GM18909 (cell line): Measurements from ENCODE around the gene CD207.

Experiments
- ATAC-seq: cut with Tn5 transposase; IDR thresholded peaks from one replicate; pipeline ENCODE4 v1.9.1; 2021; ENCODE audit warnings: mild to moderate bottlenecking; ENCODE audit not compliant: unreplicated experiment, poor library complexity

The CD207 gene

GRCh38 chr2:70797506-70797905, 38.1 kb downstream of the CD207 start:
- no peak for ATAC-seq

DNA sequence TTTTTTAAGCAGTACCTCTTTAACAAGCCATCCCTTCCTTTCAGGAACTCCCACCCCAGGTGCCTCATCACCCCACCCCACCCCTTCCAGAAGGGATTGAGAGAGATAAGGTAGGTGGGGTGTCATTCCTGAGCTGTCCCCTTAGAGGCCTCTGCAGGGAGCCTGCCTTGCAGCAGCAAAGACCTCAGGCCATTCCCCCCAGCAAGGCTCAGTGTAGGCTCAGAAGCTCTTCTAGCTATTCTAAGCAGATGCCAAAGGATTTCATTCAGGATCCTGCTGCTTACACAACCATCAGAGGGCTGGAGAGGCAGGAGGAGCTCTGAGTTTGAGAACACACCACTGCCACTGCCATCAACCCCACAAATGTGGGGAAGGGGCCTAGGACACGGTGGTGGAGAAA, 39.4 kb downstream of the CD207 start:
- no peak for ATAC-seq

DNA sequence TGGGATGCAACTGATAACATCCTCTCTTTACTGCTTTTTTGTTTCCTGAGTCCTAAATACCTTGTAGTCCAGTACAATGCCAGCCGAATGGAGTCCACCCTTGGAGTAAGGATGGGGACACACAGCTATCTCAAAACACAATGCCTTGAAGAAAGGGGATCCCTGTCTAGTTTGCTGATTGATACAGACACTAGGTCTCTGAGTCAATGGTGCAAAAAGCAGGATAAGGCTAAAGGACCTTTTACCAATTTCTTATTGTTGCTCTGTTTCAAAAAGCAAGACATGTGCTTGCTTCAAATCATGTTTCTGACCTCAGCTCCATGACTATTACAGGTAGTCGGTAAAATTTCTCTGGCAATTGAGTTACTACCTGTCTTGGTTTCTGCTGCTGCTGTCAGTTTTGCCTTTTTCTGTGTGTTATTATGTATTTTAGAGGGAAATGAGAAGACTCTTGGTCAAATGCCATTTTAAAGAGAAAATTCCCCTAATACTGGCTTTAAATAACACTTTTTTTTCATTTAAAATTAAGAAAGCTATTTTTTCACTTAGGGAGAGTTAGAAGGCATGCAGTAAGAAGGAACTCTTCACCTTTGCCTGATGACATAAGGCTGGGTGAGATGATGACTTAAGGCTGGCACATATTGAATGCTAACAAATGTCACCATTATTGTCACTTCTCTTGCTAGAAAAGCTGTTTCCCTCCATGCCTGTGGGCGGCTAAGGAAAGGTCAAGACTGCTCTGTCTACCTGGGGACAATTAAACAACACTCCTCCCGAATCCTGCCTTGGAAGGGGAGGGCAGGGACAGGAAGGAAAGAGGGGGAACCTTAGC, 40.2 kb downstream of the CD207 start:
- no peak for ATAC-seq

DNA sequence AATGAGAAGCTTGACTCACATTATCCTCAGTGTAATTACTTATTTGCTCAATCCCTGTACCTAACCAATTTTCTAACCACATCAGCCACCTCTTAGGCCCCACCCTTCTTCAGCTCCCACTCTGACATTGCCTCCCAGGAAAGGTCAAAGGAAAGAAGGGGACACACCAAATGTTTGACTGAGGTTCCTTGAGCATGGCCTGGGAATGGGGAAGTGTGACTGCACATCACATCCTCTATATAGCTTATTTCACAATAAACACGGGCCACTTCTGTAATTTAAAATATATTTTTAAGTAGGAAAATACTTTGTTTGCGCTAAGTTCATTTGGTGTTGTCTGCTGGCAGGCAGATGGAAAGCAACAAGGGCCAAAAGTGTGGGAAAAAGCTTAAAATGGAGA, 42.2 kb downstream of the CD207 start:
- ATAC-seq: no peak

DNA sequence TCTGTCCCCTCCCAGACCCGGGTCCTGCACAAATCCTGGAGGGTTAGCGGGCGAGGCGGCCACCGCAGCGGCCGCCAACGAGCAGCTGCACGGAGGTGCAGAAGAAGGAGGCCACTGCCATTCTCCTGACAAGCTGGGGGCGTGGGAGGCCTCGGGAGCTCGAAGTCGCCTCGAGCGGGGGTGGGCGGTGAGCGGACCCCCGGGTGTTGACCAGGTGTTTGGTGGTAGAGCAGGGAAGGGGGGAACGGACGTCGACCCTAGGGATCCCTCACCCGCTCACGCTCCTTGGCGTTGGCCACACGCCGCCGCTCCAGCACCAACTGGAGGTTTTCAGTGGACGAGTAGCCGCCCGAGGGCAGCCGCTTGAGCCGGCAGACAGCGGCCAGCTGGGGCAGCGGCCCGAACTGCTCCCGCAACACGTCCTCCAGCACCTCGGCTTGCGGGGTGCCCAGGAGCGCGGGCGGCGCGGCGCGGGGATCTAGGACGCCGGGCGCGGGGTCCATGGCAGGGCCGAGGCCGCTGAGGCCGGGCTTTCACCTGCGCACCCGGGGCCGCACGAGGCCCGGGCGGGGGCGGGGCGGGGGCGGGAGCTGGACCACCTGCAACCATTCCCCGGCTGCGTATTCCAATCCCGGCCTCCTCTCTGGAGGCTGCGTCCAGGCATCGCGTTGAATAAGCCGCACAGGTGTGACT, 45.3 kb downstream of the CD207 start, which contains the start of gene FIGLA:
FIGLA (minus strand) TSS at position 508 of the 693 bp plus-strand sequence; CDS start at position 503, 5 bp downstream.
- no peak for ATAC-seq

DNA sequence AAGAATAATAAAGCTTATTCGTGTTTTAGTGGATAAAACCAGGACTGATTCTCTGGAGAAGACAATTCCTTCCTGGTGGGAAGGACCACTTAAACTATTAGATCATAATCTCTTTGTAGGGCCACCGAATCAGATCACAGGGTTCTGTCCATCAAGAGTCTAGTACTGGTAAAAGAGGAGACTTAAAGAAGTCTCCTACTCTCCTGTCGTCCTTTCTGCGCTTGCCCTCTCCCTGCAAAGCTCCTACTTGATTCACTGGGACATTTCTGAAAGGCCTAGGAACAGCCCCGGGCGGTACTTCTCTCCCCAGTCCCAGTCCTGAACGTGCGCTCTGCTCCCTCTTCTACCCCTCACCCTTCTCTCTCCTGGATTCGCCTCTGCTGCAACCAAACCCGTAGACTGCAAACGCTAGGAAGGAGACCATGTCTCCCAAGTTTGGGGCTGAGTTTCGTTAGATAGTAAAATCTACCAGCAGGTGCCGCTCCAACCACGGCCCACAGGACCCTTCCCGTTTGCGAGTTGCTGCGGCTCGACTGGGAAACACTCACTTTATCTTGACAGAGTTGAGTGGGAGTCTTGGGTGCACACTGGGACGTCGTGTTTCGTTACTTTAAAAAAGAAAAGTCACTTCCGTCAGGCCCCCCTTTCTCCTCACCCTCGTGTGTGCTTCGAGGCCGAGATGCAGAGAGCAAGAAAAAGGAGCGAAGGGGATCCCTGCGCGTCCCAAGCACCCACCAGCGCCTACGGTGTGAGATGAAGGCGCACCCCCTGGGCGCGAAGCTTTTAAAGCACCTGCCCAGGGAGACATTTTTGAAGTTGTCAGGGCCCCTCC, 46.1 kb downstream of the CD207 start:
- no peak for ATAC-seq

DNA sequence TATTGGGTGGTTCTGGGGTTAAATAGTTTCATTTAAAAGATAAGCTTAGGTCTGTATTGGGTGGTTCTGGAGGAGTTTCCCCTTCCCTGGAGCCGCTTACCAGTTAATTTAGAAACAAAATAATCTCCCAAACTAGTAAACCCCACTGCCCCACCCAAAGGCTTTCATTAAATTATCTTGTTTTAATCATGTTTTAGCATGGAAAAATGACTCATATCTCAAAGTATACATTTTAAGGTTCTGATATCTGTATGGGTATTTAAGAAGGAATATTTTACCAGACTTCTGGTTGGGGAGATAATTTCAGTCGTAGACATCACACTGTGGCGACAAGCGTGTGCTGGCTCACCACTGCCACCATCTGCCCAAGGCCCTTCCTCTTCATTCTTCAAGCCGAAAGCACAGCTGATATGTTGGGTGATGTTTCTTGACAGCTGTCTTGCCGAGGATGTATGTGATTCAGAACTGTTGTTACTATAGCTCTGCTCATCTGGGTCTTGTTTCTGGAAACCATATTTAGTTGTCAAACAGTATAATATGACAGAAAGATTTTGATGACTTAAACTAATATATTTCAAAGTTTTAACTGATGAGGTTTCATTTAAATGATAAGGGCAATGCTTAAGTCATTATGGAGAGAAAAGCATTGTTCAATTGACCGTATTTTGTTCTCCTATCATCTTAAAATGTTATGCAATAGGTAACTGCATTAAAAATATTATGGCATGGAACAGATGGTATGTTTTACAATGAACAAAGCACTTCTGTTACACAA, 50.3 kb downstream of the CD207 start:
- no peak for ATAC-seq

GRCh38 chr2:70784320-70784719, 51.3 kb downstream of the CD207 start:
- ATAC-seq: no peak
